ENCODE data around the gene TBC1D14. TPM values are rescaled to one million over a fixed set of nuclear protein-coding genes. Genes with fewer than 3 reads are reported as not detected.
"Not testable (repeated sequence)": the region's sequence is repeated elsewhere in the genome, so short reads cannot be mapped to it uniquely, and the experiment has no call there.

Gene TBC1D14
- polyA plus RNA-seq, 4 donors: 49.2 to 61.1 (median 57.3) TPM

DNA sequence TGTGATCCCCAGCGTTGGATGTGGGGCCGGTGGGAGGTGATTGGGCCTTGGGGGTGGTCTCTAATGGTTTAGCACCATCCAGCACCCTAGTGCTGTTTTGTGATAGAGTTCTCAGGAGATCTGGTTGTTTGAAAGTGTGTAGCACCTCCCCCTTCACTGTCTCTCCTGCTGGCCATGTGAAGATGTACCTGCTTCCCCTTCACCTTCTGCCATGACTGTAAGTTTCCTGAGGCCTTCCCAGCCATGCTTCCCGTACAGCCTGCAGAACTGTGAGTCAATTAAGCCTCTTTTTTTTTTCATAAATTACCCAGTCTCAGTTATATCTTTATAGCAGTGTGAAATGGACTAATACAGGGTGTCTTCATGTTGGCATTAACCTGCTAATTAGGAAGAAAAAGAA, 19.3 kb upstream of the TBC1D14 start:
- DNase-seq (ENCODE audit: low read depth in 4 of 4, low spot score in 3 of 4): no peak

DNA sequence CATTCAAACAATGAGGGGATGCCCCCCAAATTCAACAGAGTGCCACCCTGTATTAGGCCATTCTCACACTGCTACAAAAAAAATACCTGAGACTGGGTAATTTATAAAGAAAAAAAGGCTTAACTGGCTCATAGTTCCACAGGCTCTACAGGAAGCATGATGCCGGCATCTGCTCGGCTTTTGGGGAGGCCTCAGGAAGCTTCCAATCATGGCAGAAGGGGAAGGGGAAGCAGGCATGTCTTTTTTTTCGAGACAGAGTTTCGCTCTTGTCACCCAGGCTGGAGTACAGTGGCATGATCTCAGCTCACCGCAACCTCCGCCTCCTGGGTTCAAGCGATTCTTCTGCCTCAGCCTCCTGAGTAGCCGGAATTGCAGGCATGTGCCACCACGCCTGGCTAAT, 18.7 kb upstream of the TBC1D14 start:
- not testable (repeated sequence) for DNase-seq (ENCODE audit: low read depth in 4 of 4, low spot score in 3 of 4)

- DNase-seq (ENCODE audit: low read depth in 4 of 4, low spot score in 3 of 4): no peak
Measured at GRCh38 chr4:6891436-6892170, 18.0 kb upstream of the TBC1D14 start.

- no peak for DNase-seq (ENCODE audit: low read depth in 4 of 4, low spot score in 3 of 4)
Measured at GRCh38 chr4:6892190-6892908, 17.3 kb upstream of the TBC1D14 start.

- no peak for DNase-seq (ENCODE audit: low read depth in 4 of 4, low spot score in 3 of 4)
Measured at GRCh38 chr4:6892909-6893202, 16.8 kb upstream of the TBC1D14 start.

DNA sequence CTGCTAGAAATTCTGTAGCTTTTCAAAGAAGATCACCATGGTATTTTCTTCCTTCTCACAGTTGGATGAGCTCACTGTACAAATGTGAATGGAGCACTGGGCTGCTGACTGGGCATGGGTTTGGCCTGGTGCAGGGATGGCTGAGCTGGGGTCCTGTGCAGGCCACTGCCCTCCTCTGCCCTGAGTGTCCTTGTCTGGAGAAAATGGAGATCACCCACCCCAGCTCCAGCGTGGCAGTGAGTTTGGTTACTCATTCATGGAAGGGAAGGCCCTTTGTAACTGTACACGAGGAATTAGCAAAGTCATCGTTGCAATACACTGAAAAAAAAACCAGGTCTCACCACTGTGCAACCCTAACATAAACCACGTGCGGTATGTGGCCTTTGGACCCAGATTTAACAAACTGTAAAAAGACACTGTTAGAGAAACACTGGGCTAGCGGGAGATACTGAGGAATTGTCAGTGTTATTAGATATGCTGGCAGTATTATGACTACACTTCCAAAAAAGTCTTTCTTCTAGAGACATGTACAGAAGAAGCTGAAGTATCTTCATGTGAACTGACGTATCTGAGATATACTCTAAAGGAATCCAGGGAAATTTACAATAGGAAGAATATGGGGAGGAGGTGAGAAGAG, 16.1 kb upstream of the TBC1D14 start:
- DNase-seq (ENCODE audit: low read depth in 4 of 4, low spot score in 3 of 4): no peak

DNA sequence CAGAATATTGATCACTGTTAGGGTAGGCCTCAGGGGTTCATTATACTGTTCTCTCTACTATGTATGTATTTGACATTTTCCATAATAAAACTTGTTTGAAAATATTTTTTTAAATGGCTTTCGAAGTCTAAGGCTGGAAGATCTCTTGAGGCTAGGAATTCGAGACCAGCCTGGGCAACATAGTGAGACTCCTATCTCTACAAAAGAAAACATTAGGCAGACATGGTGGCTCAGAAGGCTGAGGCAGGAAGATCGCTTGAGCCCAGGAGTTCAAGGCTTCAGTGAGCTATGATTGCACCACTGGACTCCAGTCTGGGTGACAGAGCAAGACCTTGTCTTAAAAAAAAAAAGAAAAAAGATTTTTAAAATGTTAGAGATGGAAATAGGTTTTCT, 15.5 kb upstream of the TBC1D14 start:
- DNase-seq (ENCODE audit: low read depth in 4 of 4, low spot score in 3 of 4): no peak

GRCh38 chr4:6894528-6895498, 14.8 kb upstream of the TBC1D14 start:
- DNase-seq (ENCODE audit: low read depth in 4 of 4, low spot score in 3 of 4): no peak

GRCh38 chr4:6896035-6896434, 13.6 kb upstream of the TBC1D14 start:
- no peak for DNase-seq (ENCODE audit: low read depth in 4 of 4, low spot score in 3 of 4)

DNA sequence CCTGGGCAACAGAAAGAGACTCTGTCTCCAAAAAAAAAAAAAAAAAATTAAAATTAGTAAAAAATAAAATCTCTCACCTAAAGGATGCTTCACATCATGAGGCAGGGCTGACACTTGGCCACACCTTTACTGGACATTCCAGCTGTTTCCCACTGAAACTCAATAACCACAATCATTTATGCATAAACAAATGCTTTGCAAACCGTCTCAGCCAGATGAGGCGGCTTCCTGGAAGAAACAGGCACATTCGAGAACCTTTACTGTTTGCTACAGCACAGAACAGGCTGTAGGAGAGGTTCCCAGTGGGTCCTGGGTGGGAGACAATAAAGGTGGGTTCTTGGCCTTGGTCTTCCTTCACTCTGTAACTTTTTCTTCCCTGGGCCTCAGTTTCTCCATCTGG, 10.9 kb upstream of the TBC1D14 start:
- DNase-seq (ENCODE audit: low read depth in 4 of 4, low spot score in 3 of 4): no peak

- DNase-seq (ENCODE audit: low read depth in 4 of 4, low spot score in 3 of 4): no peak
Measured at GRCh38 chr4:6900181-6900812, 9.3 kb upstream of the TBC1D14 start.

GRCh38 chr4:6900956-6901355, 8.7 kb upstream of the TBC1D14 start:
- no peak for DNase-seq (ENCODE audit: low read depth in 4 of 4, low spot score in 3 of 4)

DNA sequence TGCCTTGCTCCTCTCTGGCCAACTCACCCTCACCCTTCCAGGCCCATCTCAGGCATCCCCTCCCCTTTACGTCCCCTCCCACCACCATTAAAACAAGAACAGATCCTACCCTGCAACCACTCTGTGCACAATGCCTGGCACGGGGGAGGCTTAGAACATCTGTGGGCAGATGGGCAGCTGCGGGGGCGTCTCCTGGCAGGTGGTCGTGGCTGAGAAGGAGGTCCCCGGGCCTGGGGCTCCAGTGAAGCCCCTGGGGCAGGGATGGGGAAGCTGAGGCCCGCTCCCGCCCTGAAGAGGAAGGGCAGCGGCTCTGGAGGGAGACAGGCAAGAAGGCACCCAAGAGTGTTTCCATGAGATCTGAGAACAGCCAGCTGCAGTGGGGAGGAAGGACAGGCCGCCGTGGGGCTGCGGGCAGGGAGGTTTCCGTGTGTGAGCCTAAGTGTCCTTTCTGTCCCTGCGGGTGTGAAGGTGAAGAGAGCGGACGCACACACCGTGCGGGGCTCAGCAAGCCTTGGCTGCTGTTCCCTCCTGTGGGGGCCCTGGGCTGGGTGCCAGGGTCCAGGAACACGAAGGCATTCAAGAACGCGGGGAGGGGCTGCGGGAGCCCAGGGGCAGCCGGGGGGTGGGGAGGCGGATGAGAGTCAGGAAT, 7.8 kb upstream of the TBC1D14 start:
- no peak for DNase-seq (ENCODE audit: low read depth in 4 of 4, low spot score in 3 of 4)

DNA sequence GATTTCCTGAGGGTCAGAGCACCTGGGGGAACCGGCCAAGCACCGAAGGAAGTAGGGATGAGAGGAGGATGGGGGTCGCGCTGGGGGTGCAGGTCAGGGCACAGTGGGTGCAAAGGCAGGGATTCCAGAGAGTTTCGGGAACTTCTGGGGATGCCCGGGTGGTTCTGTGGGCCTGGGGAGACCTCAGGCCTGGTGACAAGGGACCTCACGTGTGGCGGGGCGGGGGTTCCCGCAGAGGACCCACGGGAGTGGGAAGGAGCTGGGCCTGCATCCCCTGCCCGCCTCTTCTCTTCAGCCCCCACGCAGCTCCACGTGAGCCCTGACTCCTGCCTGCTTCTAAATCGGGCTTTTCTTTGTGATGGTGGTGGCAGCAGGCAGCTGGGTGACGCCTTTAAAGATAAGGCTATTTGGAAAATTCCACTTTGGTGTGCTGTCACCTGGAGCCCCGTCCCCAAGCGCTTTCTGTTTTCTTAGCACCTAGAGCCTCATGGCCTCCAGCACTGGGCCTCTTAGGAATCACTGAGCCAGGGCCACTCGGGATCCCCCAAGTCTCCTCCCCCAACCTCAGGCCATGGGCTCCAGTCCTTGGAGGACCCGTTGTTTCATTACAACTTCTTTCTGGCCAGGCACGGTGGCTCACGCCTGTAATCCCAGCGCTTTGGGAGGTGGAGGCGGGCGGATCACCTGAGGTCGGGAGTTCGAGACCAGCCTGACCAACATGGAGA, 7.1 kb upstream of the TBC1D14 start:
- DNase-seq (ENCODE audit: low read depth in 4 of 4, low spot score in 3 of 4): no peak

DNA sequence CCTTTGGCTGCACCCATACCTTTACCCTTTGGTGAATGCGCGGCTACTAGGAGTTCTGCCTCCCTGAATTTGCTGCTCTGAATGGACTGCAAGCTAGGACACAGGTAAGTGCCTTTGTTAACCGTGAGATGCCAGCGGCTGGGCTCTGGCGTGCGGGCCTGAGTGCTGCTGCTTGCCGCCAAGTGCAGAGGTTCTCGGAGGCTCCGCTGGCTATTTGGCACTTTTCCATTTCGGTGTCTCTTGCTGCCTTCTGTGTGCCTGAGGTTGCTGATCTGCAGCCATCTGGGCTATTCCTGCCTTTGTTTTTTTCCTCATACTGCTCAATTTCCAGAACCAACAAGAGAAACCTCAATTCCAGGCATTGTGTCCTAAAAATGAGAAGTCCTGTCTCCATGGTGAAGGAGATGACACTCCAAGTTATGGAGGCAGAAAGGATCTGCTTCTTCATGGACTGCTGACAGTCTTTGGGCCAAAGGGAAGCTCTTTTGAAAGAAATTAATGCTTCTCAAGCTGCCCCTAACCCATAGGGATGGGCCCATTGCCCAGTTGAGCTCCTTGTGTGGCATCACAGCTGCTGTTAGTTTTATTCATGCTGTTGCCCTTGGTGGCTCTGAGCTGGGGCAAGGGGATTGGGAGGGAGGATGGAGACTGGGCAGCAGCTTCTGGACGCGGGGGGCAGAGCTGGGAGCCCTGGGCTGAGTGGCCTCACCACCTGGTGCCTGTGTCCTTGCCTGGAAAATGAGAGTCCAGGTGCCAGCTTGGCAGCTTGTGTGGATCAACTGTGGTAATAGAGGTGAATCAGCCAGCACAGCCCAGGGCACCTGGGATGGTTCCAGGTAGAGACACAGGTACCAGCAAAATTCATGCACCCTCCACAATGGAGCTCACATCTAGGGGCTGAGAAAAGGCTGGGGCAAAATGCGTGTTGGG, 3.8 kb upstream of the TBC1D14 start:
- no peak for DNase-seq (ENCODE audit: low read depth in 4 of 4, low spot score in 3 of 4)

DNA sequence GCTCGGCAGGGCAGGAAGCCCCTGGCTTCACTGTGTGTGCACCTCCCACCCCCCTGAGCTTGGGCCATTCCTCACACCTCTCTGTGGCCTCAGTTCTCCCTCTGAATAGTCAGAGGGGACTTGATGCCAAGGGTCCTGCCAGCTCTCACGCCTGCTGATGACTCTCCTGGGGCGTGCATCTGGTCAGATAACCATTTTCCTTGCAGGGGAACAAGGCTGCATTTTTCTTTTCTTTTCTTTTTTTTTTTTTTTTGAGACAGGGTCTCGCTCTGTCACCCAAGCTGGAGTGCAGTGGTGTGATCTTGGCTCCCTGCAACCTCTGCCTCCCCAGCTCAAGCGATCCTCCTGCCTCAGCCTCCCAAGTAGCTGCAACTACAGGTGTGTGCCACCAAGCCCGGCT, 3.1 kb upstream of the TBC1D14 start:
- DNase-seq (ENCODE audit: low read depth in 4 of 4, low spot score in 3 of 4): not testable (repeated sequence)

GRCh38 chr4:6907658-6908191, 1.9 kb upstream of the TBC1D14 start:
- DNase-seq (ENCODE audit: low read depth in 4 of 4, low spot score in 3 of 4): no peak

All from left renal pelvis (tissue), 4 donors.